NK-92 (cell line): ENCODE data around the gene HOXD11.

ENCODE experiments used
- DNase-seq: peaks from one replicate; lab custom pipeline; 2025; ENCODE audit not compliant: unreplicated experiment; lab: John Stamatoyannopoulos, UW

Gene HOXD11

GRCh38 chr2:176105078-176105729 lies 1.9 kb upstream of the HOXD11 start:
- no peak for DNase-seq

- no peak for DNase-seq
These were observed 1.1 kb upstream of the HOXD11 start for GRCh38 chr2:176105730-176106580.

GRCh38 chr2:176107731-176108181 lies 676 bp downstream of the HOXD11 start:
- DNase-seq: no peak

GRCh38 chr2:176109192-176109901 lies 2.3 kb downstream of the HOXD11 start:
- DNase-seq: no peak

DNA sequence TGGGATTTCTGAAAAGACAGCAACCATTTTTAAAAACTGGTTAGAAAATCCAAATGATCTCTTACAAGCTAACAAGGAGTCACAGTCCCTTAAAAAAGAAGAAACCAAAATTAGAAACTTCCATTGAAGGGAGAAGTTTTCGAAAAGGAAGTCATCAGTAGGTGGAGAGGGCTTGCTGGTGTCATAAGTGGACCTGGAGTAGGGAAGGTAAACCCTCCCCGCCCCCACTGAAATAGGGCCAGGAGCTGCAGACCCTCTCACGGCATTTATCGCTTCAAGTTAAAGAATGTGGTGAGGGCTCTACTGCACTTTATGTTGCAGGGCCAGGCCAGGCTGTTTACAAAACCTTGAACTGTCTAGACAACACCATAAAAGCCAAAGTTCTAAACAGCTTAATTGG lies 2.9 kb downstream of the HOXD11 start:
- no peak for DNase-seq

- DNase-seq: no peak
These were observed 3.6 kb downstream of the HOXD11 start for GRCh38 chr2:176110415-176111308.

GRCh38 chr2:176111309-176111663 lies 4.2 kb downstream of the HOXD11 start:
- DNase-seq: no peak

- no peak for DNase-seq
These were observed 4.8 kb downstream of the HOXD11 start for GRCh38 chr2:176111846-176112374.

GRCh38 chr2:176112375-176113302 lies 5.6 kb downstream of the HOXD11 start:
- no peak for DNase-seq

GRCh38 chr2:176114120-176114929 lies 7.2 kb downstream of the HOXD11 start:
- DNase-seq: no peak

DNA sequence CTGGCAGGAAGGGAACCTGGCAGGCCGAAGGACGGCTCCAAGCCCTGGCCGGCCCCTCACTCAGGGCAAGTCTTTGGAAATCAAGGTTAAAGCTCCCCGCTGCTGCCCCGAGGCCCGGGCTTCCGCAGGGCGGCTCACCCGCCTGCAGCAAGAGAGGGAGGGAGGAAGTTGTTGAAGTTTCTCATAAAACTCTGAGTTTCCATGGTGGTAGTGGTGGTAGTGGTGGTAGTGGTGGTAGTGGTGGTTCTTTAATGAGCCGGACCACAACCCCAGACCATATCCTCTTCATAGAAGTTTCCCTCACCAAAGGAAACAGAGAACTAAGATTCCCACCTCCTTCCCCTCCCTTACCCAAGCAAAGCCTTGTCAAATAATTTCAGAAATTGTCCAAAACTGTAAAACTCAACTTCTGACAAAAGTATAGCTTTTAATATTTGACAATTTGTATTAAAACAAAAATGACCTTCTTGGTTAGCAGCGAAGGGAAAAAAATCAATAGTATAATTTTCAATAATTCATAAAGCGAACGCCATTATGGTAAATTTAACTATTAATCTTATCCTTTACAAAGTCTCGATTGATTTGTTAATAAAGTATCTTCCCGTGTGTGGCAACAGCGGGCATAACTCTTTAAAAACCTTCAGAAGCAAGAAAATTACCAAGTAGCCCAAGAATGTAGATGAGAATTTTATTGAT lies 8.0 kb downstream of the HOXD11 start:
- DNase-seq: no peak

DNA sequence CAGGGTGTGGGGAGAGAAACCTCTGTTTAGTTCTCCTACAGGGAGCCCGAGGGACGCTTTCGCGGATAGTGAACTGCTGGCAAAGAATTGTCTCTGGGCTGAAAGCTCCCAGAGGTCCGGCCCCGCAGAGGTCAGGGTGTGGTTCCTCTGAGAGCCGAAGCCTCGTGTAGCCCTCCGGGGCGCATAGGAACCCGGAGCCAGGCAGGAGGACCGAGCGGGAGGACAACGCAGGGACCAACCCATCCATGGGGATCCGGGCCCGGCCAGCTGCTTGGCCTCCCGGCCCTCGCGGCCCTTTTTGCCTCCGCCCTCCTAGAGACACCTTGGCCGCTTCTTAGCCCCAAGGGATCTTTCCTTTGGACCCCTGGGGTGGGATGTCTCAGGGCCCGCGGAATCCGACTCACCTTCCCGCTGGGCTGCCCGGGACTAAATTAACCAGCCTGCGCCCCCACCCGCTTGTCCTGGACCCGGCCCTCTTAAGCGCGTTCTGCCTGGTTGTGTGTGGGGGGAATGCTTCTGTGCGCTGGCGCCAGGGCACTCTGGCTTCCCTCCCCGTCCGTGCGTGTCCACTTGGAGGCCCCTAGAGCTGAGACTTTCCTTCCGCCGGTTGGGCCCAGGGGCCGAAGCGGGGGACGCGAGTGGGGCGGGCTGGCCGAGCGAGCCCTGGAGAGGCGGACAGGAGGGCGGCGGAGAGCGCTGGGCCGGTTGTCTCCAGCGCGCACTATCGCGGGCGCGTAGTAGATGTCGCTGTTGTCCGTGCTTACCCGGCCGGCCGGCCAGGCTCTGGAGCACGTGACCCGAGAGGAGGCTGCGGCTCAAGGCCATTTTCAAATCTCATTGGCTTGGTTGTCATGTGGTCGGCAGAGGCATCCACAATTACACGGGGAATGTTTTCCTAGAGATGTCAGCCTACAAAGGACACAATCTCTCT lies 9.1 kb downstream of the HOXD11 start, which contains the start of gene HOXD10:
Gene HOXD10, plus strand, starts transcription at position 896 of the 931 bp plus-strand sequence. CDS start 56 bp downstream, outside the sequence.
- no peak for DNase-seq

GRCh38 chr2:176117162-176117822 lies 10.2 kb downstream of the HOXD11 start:
- DNase-seq: no peak

GRCh38 chr2:176117823-176118371 lies 10.8 kb downstream of the HOXD11 start:
- no peak for DNase-seq

GRCh38 chr2:176118601-176119339 lies 11.7 kb downstream of the HOXD11 start:
- no peak for DNase-seq
